H9 (cell line): ENCODE results near the gene ALDH1A2. TPM values are rescaled to one million over a fixed set of nuclear protein-coding genes. Genes with fewer than 3 reads are reported as not detected.

Experiments used
- DNase-seq: peaks from one replicate; pipeline ENCODE4 v3.0.0-alpha.2; 2017
- H2AFZ ChIP-seq: one replicate; pipeline ENCODE4 v1.6.1; 2013; ENCODE audit warnings: mild to moderate bottlenecking, low read length, control low read depth, moderate library complexity
- H2AK5ac ChIP-seq: 2 replicates; pipeline ENCODE4 v1.6.1; 2013; ENCODE audit warnings: low read length, control low read depth, mixed read lengths; ENCODE audit not compliant: insufficient read length
- H2BK120ac ChIP-seq: one replicate; pipeline ENCODE4 v1.6.1; 2013; ENCODE audit warnings: low read depth, mild to moderate bottlenecking, low read length, control low read depth, inconsistent platforms; ENCODE audit not compliant: poor library complexity, severe bottlenecking
- H2BK12ac ChIP-seq: 2 replicates; pipeline ENCODE4 v1.6.1; 2013; ENCODE audit warnings: low read length, control low read depth, mixed read lengths, low read depth; ENCODE audit not compliant: insufficient read length
- H2BK15ac ChIP-seq: 2 replicates; pipeline ENCODE4 v1.6.1; 2013; ENCODE audit warnings: low read depth, low read length, control low read depth
- H2BK20ac ChIP-seq: one replicate; pipeline ENCODE4 v1.6.1; 2013; ENCODE audit warnings: low read depth, mild to moderate bottlenecking, low read length, control low read depth, inconsistent platforms; ENCODE audit not compliant: poor library complexity, severe bottlenecking
- H2BK5ac ChIP-seq: 2 replicates; pipeline ENCODE4 v1.6.1; 2013; ENCODE audit warnings: low read length, control low read depth, mixed read lengths; ENCODE audit not compliant: insufficient read length
- H3K14ac ChIP-seq: 2 replicates; pipeline ENCODE4 v1.6.1; 2013; ENCODE audit warnings: low read length, control low read depth; ENCODE audit not compliant: insufficient read depth
- H3K18ac ChIP-seq: 2 replicates; pipeline ENCODE4 v1.6.1; 2013; ENCODE audit warnings: low read depth, mild to moderate bottlenecking, mixed read lengths, low read length, control low read depth; ENCODE audit not compliant: insufficient read length
- H3K23ac ChIP-seq: 2 replicates; pipeline ENCODE4 v1.6.1; 2013; ENCODE audit warnings: low read length, control low read depth, mixed read lengths, low read depth; ENCODE audit not compliant: insufficient read length
- H3K23me2 ChIP-seq: 2 replicates; pipeline ENCODE4 v1.6.1; 2013; ENCODE audit warnings: low read depth, mild to moderate bottlenecking, mixed read lengths, low read length, control low read depth; ENCODE audit not compliant: insufficient read length, poor library complexity, severe bottlenecking
- H3K27ac ChIP-seq: 2 replicates; pipeline ENCODE4 v1.5.1; 2013; ENCODE audit warnings: low read length, control low read depth, mixed read lengths, low read depth; ENCODE audit not compliant: insufficient read length
- H3K27me3 ChIP-seq: 2 replicates; pipeline ENCODE4 v1.6.1; 2013; ENCODE audit warnings: low read length, control low read depth, inconsistent platforms; ENCODE audit not compliant: insufficient read depth
- H3K4ac ChIP-seq: 2 replicates; pipeline ENCODE4 v1.6.1; 2013; ENCODE audit warnings: low read depth, mild to moderate bottlenecking, control low read depth, inconsistent platforms, low read length, moderate library complexity
- H3K4me1 ChIP-seq: 2 replicates; pipeline ENCODE4 v1.6.1; 2013; ENCODE audit warnings: low read length, control low read depth, inconsistent platforms; ENCODE audit not compliant: insufficient read depth
- H3K4me2 ChIP-seq: 2 replicates; pipeline ENCODE4 v1.6.1; 2013; ENCODE audit warnings: low read length, control low read depth, mixed read lengths; ENCODE audit not compliant: insufficient read length, insufficient read depth
- H3K56ac ChIP-seq: 2 replicates; pipeline ENCODE4 v1.6.1; 2013; ENCODE audit warnings: low read depth, mild to moderate bottlenecking, mixed read lengths, low read length, control low read depth; ENCODE audit not compliant: insufficient read length
- H3K79me1 ChIP-seq: 2 replicates; pipeline ENCODE4 v1.6.1; 2013; ENCODE audit warnings: low read depth, mild to moderate bottlenecking, moderate library complexity, low read length, control low read depth, inconsistent platforms; ENCODE audit not compliant: insufficient read depth, poor library complexity, severe bottlenecking
- H3K79me2 ChIP-seq: 2 replicates; pipeline ENCODE4 v1.6.1; 2013; ENCODE audit warnings: low read length, control low read depth, inconsistent platforms; ENCODE audit not compliant: insufficient read depth
- H3K9ac ChIP-seq: 2 replicates; pipeline ENCODE4 v1.6.1; 2013; ENCODE audit warnings: low read length, control low read depth, mixed read lengths; ENCODE audit not compliant: insufficient read length; ENCODE audit errors: extremely low read depth
- H3K9me3 ChIP-seq: one replicate; pipeline ENCODE4 v1.6.1; 2013; ENCODE audit warnings: low read depth, low read length, inconsistent platforms; ENCODE audit not compliant: control insufficient read depth
- H3T11ph ChIP-seq: one replicate; pipeline ENCODE4 v1.6.1; 2013; ENCODE audit warnings: mild to moderate bottlenecking, low read length, control low read depth, inconsistent platforms
- H4K20me1 ChIP-seq: one replicate; pipeline ENCODE4 v1.6.1; 2013; ENCODE audit not compliant: control insufficient read depth, insufficient read length, insufficient read depth
- H4K5ac ChIP-seq: 2 replicates; pipeline ENCODE4 v1.6.1; 2013; ENCODE audit warnings: low read depth, mild to moderate bottlenecking, mixed read lengths, low read length, control low read depth; ENCODE audit not compliant: insufficient read length
- H4K8ac ChIP-seq: replicated peaks from 2 replicates; pipeline ENCODE4 v1.6.1; 2013; ENCODE audit warnings: low read length, control low read depth, mixed read lengths, low read depth; ENCODE audit not compliant: insufficient read length
- H4K91ac ChIP-seq: 2 replicates; pipeline ENCODE4 v1.6.1; 2013; ENCODE audit warnings: low read depth, mild to moderate bottlenecking, moderate library complexity, mixed read lengths, low read length, control low read depth; ENCODE audit not compliant: insufficient read length
- H3K27ac Mint-ChIP-seq, 3 experiments: 2 replicates in 2 of 3; 3 replicates in 1 of 3; pipeline ENCODE4 v1.8.0; 2020 to 2021; ENCODE audit warnings: mixed read lengths in 3 of 3, mild to moderate bottlenecking in 1 of 3, moderate library complexity in 1 of 3
- H3K27me3 Mint-ChIP-seq: 2 replicates; pipeline ENCODE4 v1.8.0; 2021; ENCODE audit warnings: low read depth, mild to moderate bottlenecking, moderate library complexity, mixed read lengths
- H3K36me3 Mint-ChIP-seq, 3 experiments: 2 replicates in 2 of 3; 3 replicates in 1 of 3; pipeline ENCODE4 v1.8.0; 2020 to 2021; ENCODE audit warnings: low read depth in 3 of 3, mixed read lengths in 3 of 3; ENCODE audit not compliant: insufficient read depth in 1 of 3
- H3K4me1 Mint-ChIP-seq, 2 experiments: 2 replicates each; pipeline ENCODE4 v1.8.0; 2020; ENCODE audit warnings: mixed read lengths in 2 of 2
- H3K4me3 Mint-ChIP-seq, 2 experiments: 2 replicates in 1 of 2; 3 replicates in 1 of 2; pipeline ENCODE4 v1.8.0; 2020 to 2021; ENCODE audit warnings: mild to moderate bottlenecking in 2 of 2, mixed read lengths in 2 of 2, moderate library complexity in 1 of 2
- H3K9me3 Mint-ChIP-seq, 2 experiments: 2 replicates in 1 of 2; 3 replicates in 1 of 2; pipeline ENCODE4 v1.8.0; 2020; ENCODE audit warnings: mild to moderate bottlenecking in 2 of 2, mixed read lengths in 2 of 2, moderate library complexity in 1 of 2
- WGBS: extraction: QIAGEN DNeasy Blood & Tissue Kit; methylation state at CpG from one replicate; pipeline ENCODE4 v1.1.7; 2013; ENCODE audit warnings: missing lambda C conversion rate, low lambda C conversion rate, mixed read lengths; ENCODE audit not compliant: insufficient read length; ENCODE audit errors: extremely low coverage; 5-methylcytosine and 5-hydroxymethylcytosine counted together
- total RNA-seq: library from RNA; stranded (reverse); gene quantifications from 2 replicates; pipeline ENCODE4 v1.2.1, GENCODE V29; 2021
- TF ChIP-seq, protein P1 (sequence below): fragments of 200-600 bp; sonication (generic); conservative IDR thresholded peaks from 3 replicates; pipeline ENCODE4 v1.8.0; 2021; ENCODE audit warnings: antibody characterized with exemption, mild to moderate bottlenecking

The ALDH1A2 gene
- total RNA-seq, 1 experiment from 2014 or later: 0.72 TPM

DNA sequence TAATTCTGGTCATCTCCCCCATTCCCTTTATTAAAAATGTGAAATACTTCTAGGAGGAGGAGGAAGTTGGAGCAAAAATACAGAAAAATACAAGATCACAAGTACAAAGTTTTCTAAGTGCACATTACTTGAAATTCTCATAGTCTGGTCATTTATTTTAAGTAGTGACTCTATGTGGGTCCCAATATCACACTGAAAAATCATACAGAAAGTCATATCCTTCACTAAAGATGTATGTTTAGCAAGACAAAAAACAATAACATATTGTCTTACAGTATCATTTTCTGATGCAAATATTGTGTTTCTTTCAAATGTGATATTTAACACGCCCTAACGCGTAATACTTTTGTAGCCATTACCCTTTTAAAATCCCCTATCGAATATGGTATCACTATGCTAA is 2.5 kb downstream of the ALDH1A2 start:
- H3K79me2 ChIP-seq: no peaks in the 10 kb centered on the region
- no peak overlapping the region for H3K4ac ChIP-seq
- H3K27ac ChIP-seq: no peak overlapping the region
- no peak overlapping the region for H2BK15ac ChIP-seq
- H2BK20ac ChIP-seq: no peak overlapping the region
- peaks cover 46% of the 10 kb centered on the region for H3K27me3 ChIP-seq
- Mint-ChIP-seq H3K36me3 (no peaks in the 10 kb centered on the region), H3K4me3 (no peak overlapping the region), H3K27me3 (peaks cover 92% of the 10 kb centered on the region), H3K27ac (no peak overlapping the region), H3K4me1 (peaks cover 14 to 22% of the 10 kb centered on the region in 2 experiments), H3K9me3 (peaks cover 0 to 9% of the 10 kb centered on the region in 2 experiments; a peak in 1 of 5 replicates)
- no peaks in the 10 kb centered on the region for H3K9me3 ChIP-seq
- H4K91ac ChIP-seq: no peak overlapping the region
- H3K14ac ChIP-seq: no peak overlapping the region
- no peak overlapping the region for H2BK120ac ChIP-seq
- H3K4me2 ChIP-seq: no peak overlapping the region
- no peak for DNase-seq
- TF ChIP-seq, protein P1, sequence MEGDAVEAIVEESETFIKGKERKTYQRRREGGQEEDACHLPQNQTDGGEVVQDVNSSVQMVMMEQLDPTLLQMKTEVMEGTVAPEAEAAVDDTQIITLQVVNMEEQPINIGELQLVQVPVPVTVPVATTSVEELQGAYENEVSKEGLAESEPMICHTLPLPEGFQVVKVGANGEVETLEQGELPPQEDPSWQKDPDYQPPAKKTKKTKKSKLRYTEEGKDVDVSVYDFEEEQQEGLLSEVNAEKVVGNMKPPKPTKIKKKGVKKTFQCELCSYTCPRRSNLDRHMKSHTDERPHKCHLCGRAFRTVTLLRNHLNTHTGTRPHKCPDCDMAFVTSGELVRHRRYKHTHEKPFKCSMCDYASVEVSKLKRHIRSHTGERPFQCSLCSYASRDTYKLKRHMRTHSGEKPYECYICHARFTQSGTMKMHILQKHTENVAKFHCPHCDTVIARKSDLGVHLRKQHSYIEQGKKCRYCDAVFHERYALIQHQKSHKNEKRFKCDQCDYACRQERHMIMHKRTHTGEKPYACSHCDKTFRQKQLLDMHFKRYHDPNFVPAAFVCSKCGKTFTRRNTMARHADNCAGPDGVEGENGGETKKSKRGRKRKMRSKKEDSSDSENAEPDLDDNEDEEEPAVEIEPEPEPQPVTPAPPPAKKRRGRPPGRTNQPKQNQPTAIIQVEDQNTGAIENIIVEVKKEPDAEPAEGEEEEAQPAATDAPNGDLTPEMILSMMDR: no peak
- H3K18ac ChIP-seq: no peak overlapping the region
- H3K23ac ChIP-seq: no peak overlapping the region
- no peak overlapping the region for H2BK5ac ChIP-seq
- H2AFZ ChIP-seq: no peak overlapping the region
- no peak overlapping the region for H4K8ac ChIP-seq
- H3T11ph ChIP-seq: no peak overlapping the region
- peaks cover 12% of the 10 kb centered on the region for H3K23me2 ChIP-seq
- no peak overlapping the region for H3K9ac ChIP-seq
- no peaks in the 10 kb centered on the region for H3K4me1 ChIP-seq
- H2AK5ac ChIP-seq: no peak overlapping the region
- H3K79me1 ChIP-seq: no peaks in the 10 kb centered on the region
- WGBS: no CpG with 5 or more reads among the region's 4 CpGs
- H4K20me1 ChIP-seq: no peaks in the 10 kb centered on the region
- no peak overlapping the region for H2BK12ac ChIP-seq
- H4K5ac ChIP-seq: no peak overlapping the region
- no peak overlapping the region for H3K56ac ChIP-seq
